Skin of body (tissue), 2 donors: ENCODE measurements around the gene CMTM7. TPM values are rescaled to one million over a fixed set of nuclear protein-coding genes. Genes with fewer than 3 reads are reported as not detected.
"Not testable (repeated sequence)": the region's sequence is repeated elsewhere in the genome, so short reads cannot be mapped to it uniquely, and the experiment has no call there.

Experiments
- DNase-seq: peaks from one replicate; lab custom pipeline; 2025; lab: John Stamatoyannopoulos, UW
- total RNA-seq: library from RNA; depleted of rRNA; stranded (reverse); fragments of >200 nt; gene quantifications from one replicate; pipeline ENCODE4 v1.2.3, GENCODE V29; 2014

CMTM7 gene
- total RNA-seq, 1 donor from 2014 or later, result 11.0 TPM

- no peak for DNase-seq
Measured at GRCh38 chr3:32459450-32459849, 67.8 kb downstream of the CMTM7 start.

GRCh38 chr3:32460031-32460749, 68.5 kb downstream of the CMTM7 start:
- no peak for DNase-seq

- DNase-seq, result not testable (repeated sequence)
Measured at GRCh38 chr3:32460817-32461496, 69.3 kb downstream of the CMTM7 start.

GRCh38 chr3:32462191-32462986, 70.7 kb downstream of the CMTM7 start:
- not testable (repeated sequence) for DNase-seq

GRCh38 chr3:32463415-32463814, 71.8 kb downstream of the CMTM7 start:
- DNase-seq, result not testable (repeated sequence)

GRCh38 chr3:32464726-32465125, 73.1 kb downstream of the CMTM7 start:
- not testable (repeated sequence) for DNase-seq

GRCh38 chr3:32466808-32467207, 75.2 kb downstream of the CMTM7 start:
- DNase-seq, result not testable (repeated sequence)

- peak; percentile 30 for DNase-seq
Measured at GRCh38 chr3:32467333-32468070, 75.8 kb downstream of the CMTM7 start.

- no peak for DNase-seq
Measured at GRCh38 chr3:32469151-32469874, 77.7 kb downstream of the CMTM7 start.

GRCh38 chr3:32470362-32470761, 78.7 kb downstream of the CMTM7 start:
- DNase-seq, result no peak

GRCh38 chr3:32471246-32471645, 79.6 kb downstream of the CMTM7 start:
- DNase-seq, result no peak

GRCh38 chr3:32472151-32472550, 80.5 kb downstream of the CMTM7 start:
- DNase-seq, result not testable (repeated sequence)

- DNase-seq, result no peak
Measured at GRCh38 chr3:32474201-32474600, 82.5 kb downstream of the CMTM7 start.

GRCh38 chr3:32480604-32481003, 89.0 kb downstream of the CMTM7 start:
- DNase-seq, result no peak

GRCh38 chr3:32481791-32482631, 90.4 kb downstream of the CMTM7 start:
- no peak for DNase-seq

- no peak for DNase-seq
Measured at GRCh38 chr3:32482693-32483092, 91.0 kb downstream of the CMTM7 start.

- DNase-seq, result no peak
Measured at GRCh38 chr3:32483772-32484171, 92.1 kb downstream of the CMTM7 start.

GRCh38 chr3:32484436-32484835, 92.8 kb downstream of the CMTM7 start:
- DNase-seq, result no peak

GRCh38 chr3:32487781-32488473, 96.3 kb downstream of the CMTM7 start:
- DNase-seq, result no peak
